ENCODE data around the gene DCAF4.

GRCh38 chr14:72925815-72926291, 411 bp upstream of the DCAF4 start:
- no peak for TF ChIP-seq POLR2A (IDR thresholded peaks at IDR 0.05)
- no peak for TF ChIP-seq CTCF (IDR thresholded peaks at IDR 0.05)

Data from esophagus squamous epithelium (tissue), 4 donors.